Muscle layer of colon (tissue), 2 donors: ENCODE data around the gene ARL6IP4.

Experiments
- H3K27ac ChIP-seq: one replicate; pipeline ENCODE4 v1.7.0; 2013; ENCODE audit warnings: low read depth, mild to moderate bottlenecking, low read length, moderate library complexity
- H3K27me3 ChIP-seq, 2 donors: one replicate each; pipeline ENCODE4 v1.7.0; 2013; ENCODE audit warnings: low read length in 2 of 2, mild to moderate bottlenecking in 2 of 2; ENCODE audit not compliant: insufficient read depth in 2 of 2, control insufficient read depth in 1 of 2
- H3K36me3 ChIP-seq: one replicate; pipeline ENCODE4 v1.7.0; 2013; ENCODE audit warnings: mild to moderate bottlenecking, low read length; ENCODE audit not compliant: insufficient read depth
- H3K4me1 ChIP-seq: one replicate; pipeline ENCODE4 v1.7.0; 2013; ENCODE audit warnings: mild to moderate bottlenecking, low read length; ENCODE audit not compliant: insufficient read depth
- H3K4me3 ChIP-seq, 2 donors: one replicate each; pipeline ENCODE4 v1.7.0; 2013; ENCODE audit warnings: low read length in 2 of 2, low read depth in 1 of 2, mild to moderate bottlenecking in 1 of 2, moderate library complexity in 1 of 2
- H3K9ac ChIP-seq: one replicate; pipeline ENCODE4 v1.7.0; 2013; ENCODE audit warnings: low read length
- H3K9me3 ChIP-seq: one replicate; pipeline ENCODE4 v1.7.0; 2013; ENCODE audit warnings: mild to moderate bottlenecking, low read length
- donor health status: abdominal sarcoma.
- donor health status: Adenocarcinoma of cecum.

Gene ARL6IP4

DNA sequence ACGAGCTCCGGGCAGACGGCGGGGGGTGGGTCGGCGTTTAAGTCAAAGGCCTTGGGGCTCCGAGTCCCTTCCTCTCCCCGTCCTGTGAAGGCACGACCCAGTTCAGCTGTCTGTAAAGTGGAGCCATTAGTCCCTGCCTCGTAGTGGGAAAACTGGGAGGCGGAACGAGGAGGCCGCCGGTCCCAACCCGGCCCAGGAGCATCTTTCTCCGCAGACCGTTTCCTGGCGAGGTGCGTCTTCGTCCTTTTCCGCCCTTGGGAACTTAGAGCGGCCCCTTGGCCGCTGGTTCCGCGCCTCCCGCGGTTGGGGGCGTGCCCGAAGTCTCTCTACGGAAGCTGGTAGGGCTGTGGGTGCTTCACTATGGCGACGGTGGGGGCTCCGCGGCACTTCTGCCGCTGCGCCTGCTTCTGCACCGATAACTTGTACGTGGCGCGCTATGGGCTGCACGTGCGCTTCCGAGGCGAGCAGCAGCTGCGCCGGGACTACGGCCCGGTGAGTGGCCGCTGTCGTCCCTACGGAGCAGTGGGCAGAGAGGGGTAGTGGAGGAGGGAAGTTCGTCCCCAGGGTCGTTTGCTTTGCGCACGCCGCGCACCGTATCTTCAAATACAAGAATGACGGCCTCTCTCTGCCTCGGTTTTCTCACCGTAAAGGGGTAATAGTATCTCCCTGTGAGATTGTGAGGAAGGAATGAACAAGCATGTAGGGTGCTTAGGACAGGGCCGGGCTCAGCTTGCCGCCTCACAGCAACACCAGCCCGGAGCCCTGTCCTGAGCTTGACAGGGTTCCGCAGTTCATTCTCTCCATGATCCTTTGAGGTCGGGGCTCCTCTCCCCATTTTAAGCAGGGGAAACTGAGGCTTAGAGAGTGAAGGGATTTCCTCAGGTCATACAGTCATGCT lies 5.3 kb upstream of the ARL6IP4 start, which contains the start of gene OGFOD2:
Gene OGFOD2, plus strand, starts transcription at position 353 of the 898 bp plus-strand sequence. Its CDS starts 8 bp downstream, at position 361.
- Histone ChIP-seq H3K27ac (peak within 1 kb of the TSS; percentile 98), H3K9me3 (no peaks in the 10 kb centered on the region), H3K4me3 (peak within 1 kb of the TSS; percentile 87 to 99), H3K9ac (peak within 1 kb of the TSS; percentile 81), H3K36me3 (peaks cover 7% of the 10 kb centered on the region), H3K27me3 (no peaks in the 10 kb centered on the region), H3K4me1 (peaks cover 37% of the 10 kb centered on the region)

DNA sequence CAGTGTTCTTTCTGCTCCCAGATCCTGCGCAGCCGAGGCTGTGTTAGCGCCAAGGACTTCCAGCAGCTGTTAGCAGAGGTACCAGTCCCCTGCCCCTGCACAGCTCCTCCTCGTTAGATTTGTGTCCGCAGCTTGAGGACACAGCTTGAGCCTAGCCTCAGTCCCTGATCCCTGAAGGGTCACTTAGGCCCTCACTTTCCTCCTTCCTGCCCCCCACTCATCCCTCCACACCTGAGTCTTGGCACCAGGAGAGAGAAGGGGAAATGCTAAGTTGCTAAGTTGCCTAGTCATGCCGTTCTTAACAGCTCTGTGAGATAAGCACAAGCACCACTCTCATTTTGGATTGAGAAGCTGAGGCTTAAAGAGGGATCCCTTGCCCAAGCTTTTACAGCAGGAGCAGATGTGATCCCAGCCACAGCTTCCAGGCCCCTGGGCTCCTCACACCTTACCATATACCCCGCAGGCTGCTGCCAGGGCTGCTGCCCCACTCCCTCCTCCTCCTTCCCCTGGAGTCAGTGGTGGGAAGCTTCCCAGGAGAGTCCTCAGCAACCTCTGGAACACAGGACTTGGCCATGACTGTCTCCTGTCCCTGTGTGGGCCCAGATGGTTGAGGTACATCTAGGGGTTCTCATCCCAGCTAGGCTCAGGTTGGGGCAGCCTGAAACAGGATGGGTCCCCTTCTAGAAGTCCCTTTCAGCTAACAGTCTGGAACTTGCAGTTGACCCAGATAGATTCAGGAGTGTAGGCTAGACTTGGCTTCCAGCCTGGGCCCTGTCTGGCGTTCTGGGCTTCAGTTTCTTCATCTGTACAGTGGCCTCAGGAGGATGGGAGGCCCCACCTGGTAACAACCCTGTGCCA lies 4.5 kb upstream of the ARL6IP4 start:
- H3K27me3 ChIP-seq: no peaks in the 10 kb centered on the region
- H3K27ac ChIP-seq: peak overlapping the region; percentile 98
- H3K9ac ChIP-seq: peak overlapping the region; percentile 72
- H3K4me3 ChIP-seq: peak overlapping the region; percentile 87 to 99
- H3K9me3 ChIP-seq: no peaks in the 10 kb centered on the region
- H3K36me3 ChIP-seq: peaks cover 7% of the 10 kb centered on the region
- peaks cover 37% of the 10 kb centered on the region for H3K4me1 ChIP-seq

DNA sequence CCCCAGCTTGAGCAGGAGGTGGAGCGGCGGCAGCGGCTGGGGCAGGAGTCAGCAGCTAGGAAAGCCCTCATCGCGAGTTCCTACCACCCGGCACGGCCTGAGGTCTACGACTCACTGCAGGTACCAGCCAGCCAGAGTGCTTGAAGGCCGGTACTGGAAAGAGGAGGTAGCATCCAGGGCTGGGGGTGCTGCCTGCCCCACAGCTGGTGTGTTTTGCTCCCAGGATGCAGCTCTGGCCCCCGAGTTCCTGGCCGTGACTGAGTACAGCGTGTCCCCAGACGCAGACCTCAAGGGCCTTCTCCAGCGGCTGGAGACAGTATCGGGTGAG lies 3.9 kb upstream of the ARL6IP4 start:
- Histone ChIP-seq H3K27ac (no peak overlapping the region), H3K36me3 (peaks cover 7% of the 10 kb centered on the region), H3K9me3 (no peaks in the 10 kb centered on the region), H3K9ac (no peak overlapping the region), H3K4me3 (peak overlapping the region in 1 of 2 donors; percentile 99), H3K4me1 (peaks cover 41% of the 10 kb centered on the region), H3K27me3 (no peaks in the 10 kb centered on the region)

DNA sequence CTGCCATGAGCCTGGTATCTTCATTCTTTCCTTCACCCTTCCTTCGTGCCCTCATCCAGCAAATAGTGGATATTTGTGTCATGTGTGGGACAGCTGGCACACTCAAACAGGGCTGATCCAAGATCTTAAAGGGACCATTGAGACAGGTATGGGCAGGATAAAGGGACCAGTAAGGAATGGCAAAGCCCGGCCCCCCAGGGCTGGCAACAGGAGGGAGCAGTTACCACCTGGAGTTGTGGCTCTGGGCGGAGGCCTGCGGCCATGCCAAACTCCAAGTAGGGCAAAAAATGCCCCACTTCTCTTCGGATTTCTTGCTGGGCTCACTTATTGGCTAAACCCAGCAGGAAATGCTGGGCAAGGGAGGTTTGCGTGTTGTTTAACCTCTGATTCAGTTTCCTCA lies 3.3 kb upstream of the ARL6IP4 start:
- Histone ChIP-seq H3K27ac (no peak overlapping the region), H3K4me1 (peaks cover 47% of the 10 kb centered on the region), H3K4me3 (no peak overlapping the region), H3K9me3 (no peaks in the 10 kb centered on the region), H3K9ac (no peak overlapping the region), H3K36me3 (peaks cover 8% of the 10 kb centered on the region), H3K27me3 (no peaks in the 10 kb centered on the region)

DNA sequence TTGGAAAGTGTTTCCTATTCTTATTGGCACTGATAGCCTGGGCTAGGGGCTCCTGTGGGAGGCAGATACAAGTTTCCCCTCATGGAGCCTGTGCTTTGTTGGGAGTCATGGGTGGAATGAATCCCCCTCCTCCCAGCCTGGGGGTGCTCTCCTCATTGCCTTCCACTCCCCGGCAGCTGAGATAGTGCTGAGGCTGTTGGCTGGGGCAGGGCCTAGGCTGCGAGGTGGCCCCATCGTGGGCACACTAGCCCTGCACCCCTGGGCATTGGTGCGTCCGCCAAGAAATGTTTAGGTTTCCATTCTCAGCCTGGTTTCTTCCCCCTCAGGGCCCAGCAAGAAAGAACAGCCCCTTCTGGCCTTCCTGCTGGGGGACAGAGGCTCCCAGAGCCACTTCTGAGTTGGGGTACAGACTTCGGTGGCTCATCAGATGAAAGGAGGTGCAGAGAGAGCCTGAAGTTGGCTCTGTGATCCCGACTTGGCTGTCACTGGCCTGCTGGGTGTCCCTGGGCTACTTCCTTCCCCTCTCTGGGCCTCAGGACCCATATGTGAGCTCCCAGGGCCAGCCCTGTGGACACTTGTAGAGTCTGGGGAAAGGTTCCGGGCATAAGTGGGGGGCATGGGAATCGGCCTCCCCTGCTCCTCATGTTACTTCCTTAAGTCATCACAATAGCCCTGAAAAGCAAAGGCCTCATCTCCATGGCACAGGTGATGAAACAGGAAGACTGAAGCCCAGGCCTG lies 2.7 kb upstream of the ARL6IP4 start:
- H3K27ac ChIP-seq: no peak overlapping the region
- no peaks in the 10 kb centered on the region for H3K9me3 ChIP-seq
- H3K4me1 ChIP-seq: peaks cover 53% of the 10 kb centered on the region
- H3K27me3 ChIP-seq: no peaks in the 10 kb centered on the region
- peaks cover 15% of the 10 kb centered on the region for H3K36me3 ChIP-seq
- H3K9ac ChIP-seq: no peak overlapping the region
- H3K4me3 ChIP-seq: no peak overlapping the region

DNA sequence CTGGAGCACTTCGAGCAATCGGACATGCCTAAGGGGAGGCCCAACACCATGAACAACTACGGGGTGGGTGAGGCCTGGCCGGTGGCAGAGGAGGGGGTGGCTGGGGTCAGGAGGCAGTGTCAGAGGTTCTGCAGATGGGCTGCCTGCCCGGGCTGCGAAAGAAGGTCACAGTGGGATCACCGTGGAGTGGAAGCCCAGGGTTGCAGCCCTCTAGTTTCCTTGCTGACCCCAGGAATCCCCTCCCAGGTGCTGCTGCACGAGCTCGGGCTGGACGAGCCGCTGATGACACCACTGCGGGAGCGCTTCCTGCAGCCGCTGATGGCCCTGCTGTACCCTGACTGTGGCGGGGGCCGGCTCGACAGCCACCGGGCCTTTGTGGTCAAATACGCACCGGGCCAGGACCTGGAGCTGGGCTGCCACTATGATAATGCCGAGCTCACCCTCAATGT lies 1.9 kb upstream of the ARL6IP4 start:
- H3K4me3 ChIP-seq: no peak overlapping the region
- H3K27me3 ChIP-seq: no peaks in the 10 kb centered on the region
- no peak overlapping the region for H3K9ac ChIP-seq
- no peaks in the 10 kb centered on the region for H3K9me3 ChIP-seq
- H3K27ac ChIP-seq: no peak overlapping the region
- H3K36me3 ChIP-seq: peaks cover 15% of the 10 kb centered on the region
- peaks cover 60% of the 10 kb centered on the region for H3K4me1 ChIP-seq

DNA sequence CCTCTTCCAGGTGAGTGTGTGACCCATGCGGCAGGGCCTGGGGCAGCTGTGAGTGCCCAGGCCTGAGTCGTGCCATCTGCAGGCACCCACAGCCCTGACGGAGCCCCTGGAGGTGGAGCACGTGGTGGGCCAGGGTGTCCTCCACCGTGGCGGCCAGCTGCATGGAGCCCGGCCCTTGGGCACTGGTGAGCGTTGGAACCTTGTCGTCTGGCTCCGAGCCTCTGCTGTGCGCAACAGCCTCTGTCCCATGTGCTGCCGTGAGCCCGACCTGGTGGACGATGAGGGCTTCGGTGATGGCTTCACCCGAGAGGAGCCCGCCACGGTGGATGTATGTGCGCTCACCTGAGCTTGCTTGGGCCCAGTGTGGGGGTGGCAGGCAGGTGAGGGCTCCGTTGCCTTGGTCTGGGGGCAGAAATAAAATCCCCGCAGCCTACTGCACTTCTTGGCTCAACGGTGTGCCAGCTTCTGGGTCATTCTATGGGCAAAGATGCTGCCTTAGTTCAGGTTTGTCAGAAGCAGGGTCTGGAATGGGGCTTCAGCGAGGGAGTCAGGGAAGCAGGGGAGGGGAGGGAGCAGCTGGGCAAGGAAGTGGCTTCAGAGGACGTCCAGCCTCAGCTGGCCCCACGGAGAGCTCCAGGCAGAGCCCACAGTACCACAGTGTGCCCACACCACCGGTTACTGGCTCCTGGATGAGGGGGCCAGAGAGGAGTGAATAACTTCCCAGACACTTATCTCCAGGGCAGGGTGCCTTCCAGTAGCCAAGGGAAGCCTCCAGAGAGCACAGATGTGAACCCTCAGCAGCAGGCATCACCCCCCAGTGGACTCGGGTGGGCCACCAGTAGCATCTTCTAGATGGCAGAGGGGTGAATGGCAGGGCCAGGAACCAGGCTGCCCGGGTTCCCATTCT lies 1.2 kb upstream of the ARL6IP4 start:
- Histone ChIP-seq H3K36me3 (peaks cover 15% of the 10 kb centered on the region), H3K4me3 (peak overlapping the region; percentile 87 to 96), H3K4me1 (peaks cover 63% of the 10 kb centered on the region), H3K9ac (peak overlapping the region; percentile 65), H3K9me3 (no peaks in the 10 kb centered on the region), H3K27me3 (no peaks in the 10 kb centered on the region), H3K27ac (peak overlapping the region; percentile 88)

DNA sequence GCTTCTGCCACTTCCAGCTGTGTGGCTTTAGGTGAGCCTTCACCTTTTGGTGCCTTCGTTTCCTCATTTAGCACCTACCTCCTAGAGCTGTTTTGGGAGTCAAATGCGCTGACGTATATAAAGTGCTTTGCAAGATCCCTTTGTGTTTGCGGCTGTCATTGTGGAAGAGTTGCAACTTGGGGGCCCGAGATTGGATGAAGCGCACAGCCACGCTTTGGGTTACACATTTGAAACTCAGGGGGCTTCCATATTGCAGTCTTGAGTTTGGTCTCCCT lies 636 bp upstream of the ARL6IP4 start:
- H3K9me3 ChIP-seq: no peaks in the 10 kb centered on the region
- peak overlapping the region; percentile 87 to 96 for H3K4me3 ChIP-seq
- no peaks in the 10 kb centered on the region for H3K27me3 ChIP-seq
- peak overlapping the region; percentile 65 for H3K9ac ChIP-seq
- peaks cover 69% of the 10 kb centered on the region for H3K4me1 ChIP-seq
- peaks cover 15% of the 10 kb centered on the region for H3K36me3 ChIP-seq
- H3K27ac ChIP-seq: peak overlapping the region; percentile 88

DNA sequence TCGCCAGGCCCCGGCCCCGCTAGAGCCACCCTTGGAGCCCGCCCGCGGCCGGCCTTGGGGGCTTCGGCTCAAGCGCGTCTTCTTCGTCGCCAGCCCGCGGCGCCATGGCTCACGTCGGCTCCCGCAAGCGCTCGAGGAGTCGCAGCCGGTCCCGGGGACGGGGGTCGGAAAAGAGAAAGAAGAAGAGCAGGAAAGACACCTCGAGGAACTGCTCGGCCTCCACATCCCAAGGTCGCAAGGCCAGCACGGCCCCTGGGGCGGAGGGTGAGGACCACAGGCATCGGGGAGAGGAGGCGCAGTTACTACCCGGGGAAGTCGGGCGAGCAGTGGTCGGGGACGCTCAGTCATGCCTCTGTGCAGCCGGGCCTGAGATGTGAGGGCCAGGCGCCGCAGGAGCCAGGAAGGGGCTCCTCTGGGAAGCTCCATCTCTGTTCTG lies 573 bp downstream of the ARL6IP4 start:
- peaks cover 15% of the 10 kb centered on the region for H3K36me3 ChIP-seq
- H3K9me3 ChIP-seq: no peaks in the 10 kb centered on the region
- peaks cover 71% of the 10 kb centered on the region for H3K4me1 ChIP-seq

DNA sequence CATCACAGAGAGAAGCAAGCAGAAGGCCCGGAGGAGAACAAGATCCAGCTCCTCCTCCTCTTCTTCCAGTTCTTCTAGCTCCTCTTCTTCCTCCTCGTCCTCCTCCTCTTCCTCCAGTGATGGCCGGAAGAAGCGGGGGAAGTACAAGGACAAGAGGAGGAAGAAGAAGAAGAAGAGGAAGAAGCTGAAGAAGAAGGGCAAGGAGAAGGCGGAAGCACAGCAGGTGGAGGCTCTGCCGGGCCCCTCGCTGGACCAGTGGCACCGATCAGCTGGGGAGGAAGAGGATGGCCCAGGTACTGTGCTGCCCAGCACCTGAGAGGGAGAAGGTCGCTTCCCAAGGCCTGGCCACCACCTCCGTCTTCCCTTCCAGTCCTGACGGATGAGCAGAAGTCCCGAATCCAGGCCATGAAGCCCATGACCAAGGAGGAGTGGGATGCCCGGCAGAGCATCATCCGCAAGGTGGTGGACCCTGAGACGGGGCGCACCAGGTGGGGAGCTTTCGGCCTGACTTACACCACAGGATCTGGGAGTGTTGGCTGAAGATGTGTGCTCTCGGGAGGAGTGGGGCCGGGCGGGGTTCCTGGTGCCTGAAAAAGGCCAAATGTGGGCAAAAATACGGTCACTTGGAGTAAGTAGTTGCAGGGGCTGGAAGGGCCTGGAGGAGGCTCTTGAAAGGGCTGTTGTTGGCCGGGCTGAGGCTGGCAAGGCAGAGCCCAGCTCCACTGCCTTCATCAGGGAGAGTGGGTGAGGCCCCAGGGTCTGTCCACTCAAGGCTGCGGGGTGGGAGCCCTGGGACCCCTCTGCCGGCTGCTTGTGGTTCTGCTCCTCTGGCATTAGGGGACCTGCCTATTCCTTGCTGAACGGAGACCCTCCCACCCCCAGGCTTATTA lies 1.4 kb downstream of the ARL6IP4 start:
- peaks cover 64% of the 10 kb centered on the region for H3K4me1 ChIP-seq
- no peaks in the 10 kb centered on the region for H3K27me3 ChIP-seq
- peak overlapping the region; percentile 88 for H3K27ac ChIP-seq
- H3K9me3 ChIP-seq: no peaks in the 10 kb centered on the region
- H3K4me3 ChIP-seq: peak overlapping the region; percentile 87 to 96
- H3K9ac ChIP-seq: peak overlapping the region; percentile 76
- H3K36me3 ChIP-seq: peaks cover 12% of the 10 kb centered on the region

More for the DNA sequence above, 573 bp downstream of the ARL6IP4 start:
- Histone ChIP-seq H3K4me3 (peak overlapping the region; percentile 87 to 96), H3K27ac (peak overlapping the region; percentile 88), H3K9ac (peak overlapping the region; percentile 76), H3K27me3 (no peaks in the 10 kb centered on the region)
